Effector memory CD4-positive, alpha-beta T cell (primary cell): ENCODE results near the gene HTR1D.

Experiments used
- DNase-seq, 3 donors: peaks; one replicate each; pipeline ENCODE4 v3.0.0-alpha.2; 2020
- H3K27ac ChIP-seq: 2 replicates; pipeline ENCODE4 v1.7.0; 2013; ENCODE audit warnings: mild to moderate bottlenecking, low read length, moderate library complexity; ENCODE audit not compliant: insufficient read depth, poor library complexity, severe bottlenecking
- H3K27me3 ChIP-seq: replicated peaks from 2 replicates; pipeline ENCODE4 v1.7.0; 2013; ENCODE audit warnings: mild to moderate bottlenecking, low read length; ENCODE audit not compliant: insufficient read depth, control insufficient read depth, poor library complexity, severe bottlenecking
- H3K36me3 ChIP-seq: 2 replicates; pipeline ENCODE4 v1.7.0; 2013; ENCODE audit warnings: mild to moderate bottlenecking, low read length, moderate library complexity; ENCODE audit not compliant: control insufficient read depth, insufficient read depth
- H3K4me1 ChIP-seq: 2 replicates; pipeline ENCODE4 v1.7.0; 2013; ENCODE audit warnings: low read length, mild to moderate bottlenecking; ENCODE audit not compliant: control insufficient read depth, insufficient read depth, poor library complexity, severe bottlenecking
- H3K4me3 ChIP-seq: 2 replicates; pipeline ENCODE4 v1.7.0; 2013; ENCODE audit warnings: low read length, low read depth, mild to moderate bottlenecking; ENCODE audit not compliant: insufficient read depth, poor library complexity, severe bottlenecking
- H3K9me3 ChIP-seq: 2 replicates; pipeline ENCODE4 v1.7.0; 2013; ENCODE audit warnings: mild to moderate bottlenecking, low read length, moderate library complexity; ENCODE audit not compliant: control insufficient read depth

Gene HTR1D

DNA sequence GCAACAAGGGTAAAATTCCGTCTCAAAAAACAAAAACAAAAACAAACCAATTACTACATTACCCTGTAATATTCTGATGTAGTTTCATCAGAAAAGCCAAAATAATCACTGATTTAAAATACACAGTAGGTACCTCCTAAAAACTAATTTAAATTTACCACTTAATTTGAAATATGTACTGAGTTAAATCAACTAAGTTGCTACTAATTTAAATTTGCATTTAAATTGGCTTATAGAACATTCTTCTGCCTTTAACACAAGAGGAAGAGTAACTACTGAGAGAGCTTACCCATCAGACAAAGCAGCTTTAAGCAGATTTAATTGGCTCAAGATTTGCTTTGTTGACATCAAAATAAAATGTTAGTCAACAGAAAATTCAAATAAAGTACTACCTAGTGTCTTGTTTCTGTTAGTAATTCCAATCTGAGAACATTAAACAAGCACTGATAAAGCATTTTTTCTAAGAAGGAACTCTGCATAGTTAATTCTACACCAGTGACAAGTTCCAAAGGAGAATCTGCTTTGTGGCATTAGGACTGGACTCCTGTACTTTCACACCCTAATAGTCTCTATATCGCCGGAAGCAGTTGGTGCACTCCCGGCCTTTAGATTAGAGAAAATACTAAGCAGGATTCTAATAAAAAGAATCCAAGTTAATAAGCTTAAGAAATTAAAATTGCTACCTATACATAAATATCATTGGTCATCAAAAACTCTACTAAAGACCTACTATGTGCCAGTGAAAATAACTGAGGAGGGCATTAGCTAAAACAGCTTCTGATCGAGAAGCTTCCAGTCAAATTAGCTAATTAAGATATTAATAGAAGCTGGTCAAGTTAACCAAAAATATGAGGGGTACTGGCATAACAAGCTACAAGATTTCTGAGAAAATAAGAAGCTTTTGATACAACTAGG is 57.1 kb downstream of the HTR1D start:
- Histone ChIP-seq H3K4me3 (no peak overlapping the region), H3K4me1 (no peaks in the 10 kb centered on the region), H3K36me3 (no peaks in the 10 kb centered on the region), H3K27ac (no peak overlapping the region), H3K27me3 (no peaks in the 10 kb centered on the region), H3K9me3 (no peaks in the 10 kb centered on the region)
- no peak for DNase-seq

GRCh38 chr1:23156940-23157339 is 60.4 kb downstream of the HTR1D start:
- H3K27me3 ChIP-seq = no peaks in the 10 kb centered on the region
- no peaks in the 10 kb centered on the region for H3K9me3 ChIP-seq
- DNase-seq = no peak
- no peaks in the 10 kb centered on the region for H3K36me3 ChIP-seq
- H3K4me3 ChIP-seq = no peak overlapping the region
- no peaks in the 10 kb centered on the region for H3K4me1 ChIP-seq
- H3K27ac ChIP-seq = no peak overlapping the region

- DNase-seq = no peak
Observed at GRCh38 chr1:23152966-23153684, 64.2 kb downstream of the HTR1D start.

GRCh38 chr1:23150742-23151141 is 66.6 kb downstream of the HTR1D start:
- Histone ChIP-seq H3K36me3 (no peaks in the 10 kb centered on the region), H3K27me3 (no peaks in the 10 kb centered on the region), H3K4me3 (no peak overlapping the region), H3K9me3 (no peaks in the 10 kb centered on the region), H3K27ac (no peak overlapping the region), H3K4me1 (peaks cover 4% of the 10 kb centered on the region)
- no peak for DNase-seq

More at GRCh38 chr1:23152966-23153684, 64.2 kb downstream of the HTR1D start:
- Histone ChIP-seq H3K4me1 (peaks cover 4% of the 10 kb centered on the region), H3K27me3 (no peaks in the 10 kb centered on the region), H3K27ac (no peak overlapping the region), H3K4me3 (no peak overlapping the region), H3K36me3 (no peaks in the 10 kb centered on the region), H3K9me3 (no peaks in the 10 kb centered on the region)

DNA sequence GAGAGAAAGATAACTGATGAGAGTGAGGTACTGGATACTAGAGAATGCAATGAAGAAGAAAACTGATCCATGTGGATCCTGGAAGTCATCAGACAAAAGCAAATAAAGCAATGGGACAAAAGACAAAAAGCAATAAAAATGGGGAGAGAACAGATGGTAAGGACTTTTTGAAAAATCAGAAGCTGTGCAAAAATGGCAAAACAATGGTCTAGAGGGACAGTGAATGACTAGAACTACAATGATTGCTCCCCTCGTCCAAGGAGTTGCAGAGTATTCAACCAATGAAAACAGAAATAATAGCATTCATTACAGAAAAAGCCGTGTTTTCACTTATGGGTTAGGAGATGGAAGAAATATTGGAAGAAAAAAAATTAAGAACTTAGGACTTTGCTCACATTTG is 67.2 kb downstream of the HTR1D start:
- DNase-seq = no peak
- Histone ChIP-seq H3K27ac (no peak overlapping the region), H3K4me3 (no peak overlapping the region), H3K9me3 (no peaks in the 10 kb centered on the region), H3K36me3 (no peaks in the 10 kb centered on the region), H3K4me1 (peaks cover 4% of the 10 kb centered on the region), H3K27me3 (no peaks in the 10 kb centered on the region)

DNA sequence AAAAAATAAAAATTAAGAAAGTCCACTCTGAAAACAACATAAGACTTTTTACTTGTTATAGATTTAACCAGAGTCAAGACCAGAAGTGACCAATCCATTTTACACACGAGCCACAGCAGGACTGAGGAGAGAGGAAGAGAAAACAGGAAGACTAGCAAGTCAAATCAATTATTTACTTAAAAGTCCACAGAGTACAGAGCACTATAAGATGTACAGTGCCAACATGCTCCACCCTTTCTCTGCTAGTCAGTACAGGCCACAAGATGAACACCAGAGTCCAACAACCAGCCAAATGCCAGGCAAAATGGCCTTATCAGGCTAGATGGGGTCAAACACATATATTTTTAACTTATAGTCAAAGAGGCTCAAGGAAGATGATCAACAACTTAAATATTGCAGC is 68.2 kb downstream of the HTR1D start:
- H3K9me3 ChIP-seq = no peaks in the 10 kb centered on the region
- H3K4me3 ChIP-seq = no peak overlapping the region
- H3K27me3 ChIP-seq = no peaks in the 10 kb centered on the region
- H3K27ac ChIP-seq = no peak overlapping the region
- H3K4me1 ChIP-seq = peaks cover 4% of the 10 kb centered on the region
- H3K36me3 ChIP-seq = no peaks in the 10 kb centered on the region
- DNase-seq = no peak

- no peak overlapping the region for H3K27ac ChIP-seq
- H3K27me3 ChIP-seq = no peaks in the 10 kb centered on the region
- no peak for DNase-seq
- H3K9me3 ChIP-seq = no peaks in the 10 kb centered on the region
- H3K4me3 ChIP-seq = no peak overlapping the region
- H3K36me3 ChIP-seq = no peaks in the 10 kb centered on the region
- H3K4me1 ChIP-seq = peaks cover 4% of the 10 kb centered on the region
Observed at GRCh38 chr1:23148084-23148483, 69.2 kb downstream of the HTR1D start.
